Suprapubic skin (tissue), 4 donors: ENCODE data around the gene C18orf32. TPM values are rescaled to one million over a fixed set of nuclear protein-coding genes. Genes with fewer than 3 reads are reported as not detected.

ENCODE experiments used
- DNase-seq, 2 donors: peaks; one replicate each; pipeline ENCODE4 v3.0.0-alpha.2; 2019; ENCODE audit warnings: low spot score in 2 of 2
- H3K27ac ChIP-seq: fragments of 200-600 bp; sonication (generic); one replicate; pipeline ENCODE4 v1.5.1; 2019
- H3K27me3 ChIP-seq: fragments of 200-600 bp; sonication (generic); one replicate; pipeline ENCODE4 v1.5.1; 2019
- H3K36me3 ChIP-seq: fragments of 200-600 bp; sonication (generic); one replicate; pipeline ENCODE4 v1.5.1; 2019
- H3K4me1 ChIP-seq: fragments of 200-600 bp; sonication (generic); one replicate; pipeline ENCODE4 v1.5.1; 2019
- H3K4me3 ChIP-seq: fragments of 200-600 bp; sonication (generic); one replicate; pipeline ENCODE4 v1.5.1; 2019; ENCODE audit warnings: mild to moderate bottlenecking
- H3K9me3 ChIP-seq: fragments of 200-600 bp; sonication (generic); one replicate; pipeline ENCODE4 v1.5.1; 2019
- EP300 ChIP-seq: sonication (generic); formaldehyde crosslinking; IDR thresholded peaks from one replicate; pipeline ENCODE4 v1.6.1; 2017; ENCODE audit warnings: antibody characterized with exemption
- POLR2A ChIP-seq, 2 donors: fragments of 450-650 bp; IDR thresholded peaks; one replicate each; pipeline ENCODE4 v1.6.1; 2017; ENCODE audit warnings: antibody characterized with exemption in 2 of 2, mild to moderate bottlenecking in 2 of 2, moderate library complexity in 2 of 2
- POLR2AphosphoS5 ChIP-seq, 3 donors: sonication (generic); formaldehyde crosslinking; IDR thresholded peaks; one replicate each; pipeline ENCODE4 v1.6.1; 2017; ENCODE audit warnings: antibody characterized with exemption in 3 of 3
- WGBS: methylation state at CpG from one replicate; pipeline ENCODE4 v1.1.5; 2018; 5-methylcytosine and 5-hydroxymethylcytosine counted together
- total RNA-seq, 4 donors: library from RNA; depleted of rRNA; stranded (reverse); fragments of >200 nt; gene quantifications; one replicate each; pipeline ENCODE4 v1.1.0, GENCODE V29; 2016
- TF ChIP-seq, protein P1 (sequence below), 2 donors: fragments of 200-600 bp in 1 of 2; fragments of 450-650 bp in 1 of 2; sonication (generic) in 1 of 2; IDR thresholded peaks; one replicate each; pipeline ENCODE4 v1.5.1; 2016 to 2019; ENCODE audit warnings: antibody characterized with exemption in 2 of 2, mild to moderate bottlenecking in 1 of 2, moderate library complexity in 1 of 2

The C18orf32 gene
- total RNA-seq, 4 donors from 2014 or later = 17.4 to 36.4 (median 24.2) TPM

DNA sequence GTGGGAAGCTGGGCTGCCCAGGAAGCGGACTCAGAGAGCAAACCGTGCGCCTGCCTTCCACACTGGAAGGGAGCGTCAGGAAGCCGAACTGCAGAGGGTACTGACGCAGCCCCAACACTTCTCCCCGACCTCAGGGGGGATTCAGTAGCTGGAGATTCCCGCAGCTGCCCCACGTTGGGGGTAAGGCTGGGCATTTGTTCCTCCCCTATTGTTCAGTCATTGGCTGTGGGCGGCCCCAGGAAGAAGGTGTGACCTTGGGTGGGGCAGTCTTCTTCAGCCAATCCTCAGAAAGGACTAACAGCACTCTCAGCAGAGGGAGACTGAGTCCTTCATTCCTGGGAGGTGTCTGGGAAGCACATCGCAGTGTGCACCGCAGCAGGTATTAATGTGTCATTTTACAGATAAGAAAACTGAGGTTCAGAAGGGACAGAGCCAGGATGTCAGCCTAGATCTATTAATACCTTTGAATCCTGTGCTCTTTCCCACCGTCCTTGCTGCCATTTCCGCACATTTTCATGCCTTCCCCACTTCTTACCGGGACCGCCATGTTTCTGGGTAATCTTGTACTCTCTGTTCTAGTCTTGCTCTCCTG, 12.1 kb upstream of the C18orf32 start:
- no peak overlapping the region for H3K4me3 ChIP-seq

DNA sequence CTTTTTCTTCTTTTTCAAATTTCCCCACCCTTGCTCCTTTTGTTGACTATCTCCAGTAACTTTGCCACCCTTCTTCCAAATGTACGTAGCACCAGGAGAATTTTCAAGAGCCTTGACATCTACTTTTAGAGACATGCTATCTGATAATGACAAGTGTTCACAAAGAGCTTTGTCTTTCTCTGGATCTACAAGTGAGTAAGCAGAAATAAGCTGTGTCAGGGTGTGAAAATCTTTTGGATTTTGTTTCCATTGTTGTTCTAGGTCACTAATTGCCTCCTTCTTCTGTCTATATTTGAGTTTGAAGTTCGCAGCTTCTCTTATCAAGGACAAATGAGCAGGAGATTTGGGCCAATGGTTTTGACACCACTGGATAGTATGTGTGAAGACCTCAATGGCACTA, 8.4 kb upstream of the C18orf32 start:
- Histone ChIP-seq H3K27ac (no peak overlapping the region), H3K36me3 (peaks cover 1% of the 10 kb centered on the region), H3K4me3 (no peak overlapping the region), H3K27me3 (peaks cover 16% of the 10 kb centered on the region), H3K4me1 (peaks cover 11% of the 10 kb centered on the region), H3K9me3 (no peaks in the 10 kb centered on the region)
- TF ChIP-seq, protein P1, sequence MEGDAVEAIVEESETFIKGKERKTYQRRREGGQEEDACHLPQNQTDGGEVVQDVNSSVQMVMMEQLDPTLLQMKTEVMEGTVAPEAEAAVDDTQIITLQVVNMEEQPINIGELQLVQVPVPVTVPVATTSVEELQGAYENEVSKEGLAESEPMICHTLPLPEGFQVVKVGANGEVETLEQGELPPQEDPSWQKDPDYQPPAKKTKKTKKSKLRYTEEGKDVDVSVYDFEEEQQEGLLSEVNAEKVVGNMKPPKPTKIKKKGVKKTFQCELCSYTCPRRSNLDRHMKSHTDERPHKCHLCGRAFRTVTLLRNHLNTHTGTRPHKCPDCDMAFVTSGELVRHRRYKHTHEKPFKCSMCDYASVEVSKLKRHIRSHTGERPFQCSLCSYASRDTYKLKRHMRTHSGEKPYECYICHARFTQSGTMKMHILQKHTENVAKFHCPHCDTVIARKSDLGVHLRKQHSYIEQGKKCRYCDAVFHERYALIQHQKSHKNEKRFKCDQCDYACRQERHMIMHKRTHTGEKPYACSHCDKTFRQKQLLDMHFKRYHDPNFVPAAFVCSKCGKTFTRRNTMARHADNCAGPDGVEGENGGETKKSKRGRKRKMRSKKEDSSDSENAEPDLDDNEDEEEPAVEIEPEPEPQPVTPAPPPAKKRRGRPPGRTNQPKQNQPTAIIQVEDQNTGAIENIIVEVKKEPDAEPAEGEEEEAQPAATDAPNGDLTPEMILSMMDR (IDR thresholded peaks at IDR 0.05) = no peak
- no peak for TF ChIP-seq POLR2AphosphoS5 (IDR thresholded peaks at IDR 0.05)
- no peak for TF ChIP-seq POLR2A (IDR thresholded peaks at IDR 0.05)
- TF ChIP-seq EP300 = no peak
- no peak for DNase-seq
- 87% methylated on average over 2 of the region's 2 CpGs for WGBS

More for the DNA sequence above, 12.1 kb upstream of the C18orf32 start:
- Histone ChIP-seq H3K27me3 (peaks cover 27% of the 10 kb centered on the region), H3K36me3 (no peaks in the 10 kb centered on the region), H3K27ac (no peak overlapping the region), H3K4me1 (no peaks in the 10 kb centered on the region), H3K9me3 (no peaks in the 10 kb centered on the region)
- TF ChIP-seq EP300 (no peak), POLR2AphosphoS5 (IDR thresholded peaks at IDR 0.05) (no peak), POLR2A (IDR thresholded peaks at IDR 0.05) (no peak)
- TF ChIP-seq, protein P1 (IDR thresholded peaks at IDR 0.05) = no peak
- WGBS = 82% methylated on average over 16 of the region's 16 CpGs
- DNase-seq = no peak

DNA sequence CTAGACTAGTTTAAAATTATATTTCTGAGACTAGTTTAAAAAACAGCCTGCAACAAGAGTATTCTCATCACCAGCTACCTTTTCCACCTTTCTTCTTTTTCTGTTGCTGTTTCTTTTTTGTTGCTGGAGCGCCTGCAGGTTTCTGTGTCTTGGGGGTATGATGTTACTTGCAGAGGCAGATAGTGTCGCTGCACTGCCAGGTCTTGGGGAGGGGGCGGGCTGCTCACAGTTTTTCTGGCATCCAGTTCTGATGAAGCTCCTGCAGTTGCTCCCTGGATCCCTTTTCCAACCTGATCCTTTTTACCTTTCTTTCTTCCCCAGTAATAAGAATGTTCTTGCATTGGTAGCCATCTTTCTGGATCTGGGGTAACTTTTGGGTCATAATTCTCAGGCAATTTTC, 8.0 kb upstream of the C18orf32 start:
- Histone ChIP-seq H3K4me3 (no peak overlapping the region), H3K27ac (no peak overlapping the region), H3K9me3 (no peaks in the 10 kb centered on the region), H3K4me1 (peaks cover 14% of the 10 kb centered on the region), H3K27me3 (peaks cover 12% of the 10 kb centered on the region), H3K36me3 (peaks cover 6% of the 10 kb centered on the region)
- WGBS = 71% methylated on average over 3 of the region's 3 CpGs
- DNase-seq = no peak
- TF ChIP-seq POLR2AphosphoS5 (IDR thresholded peaks at IDR 0.05) (no peak), EP300 (no peak), POLR2A (IDR thresholded peaks at IDR 0.05) (no peak)
- TF ChIP-seq, protein P1 (IDR thresholded peaks at IDR 0.05) = no peak

DNA sequence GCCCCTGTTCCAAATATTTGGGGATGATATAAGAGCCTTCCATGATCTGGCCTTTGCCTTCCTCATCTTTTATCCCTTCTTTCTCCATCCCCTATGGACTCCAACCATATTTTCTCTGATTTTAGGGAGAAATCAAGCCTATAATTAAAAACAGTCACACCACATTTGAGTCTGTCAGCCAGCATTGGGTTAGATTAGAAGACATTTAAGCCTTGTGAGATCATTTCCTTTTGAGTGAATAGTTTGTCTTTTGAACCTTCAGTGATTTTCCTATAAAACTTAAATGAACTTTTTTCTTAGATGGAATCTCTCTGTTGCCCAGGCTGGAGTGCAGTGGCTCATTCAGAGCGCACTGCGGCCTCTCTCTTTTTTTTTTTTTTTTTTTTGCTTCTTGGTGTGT, 7.6 kb upstream of the C18orf32 start:
- Histone ChIP-seq H3K27ac (no peak overlapping the region), H3K9me3 (no peaks in the 10 kb centered on the region), H3K36me3 (peaks cover 10% of the 10 kb centered on the region), H3K4me1 (peaks cover 18% of the 10 kb centered on the region), H3K27me3 (peaks cover 7% of the 10 kb centered on the region), H3K4me3 (no peak overlapping the region)
- DNase-seq = no peak
- WGBS = 58% methylated on average over 2 of the region's 2 CpGs
- no peak for TF ChIP-seq POLR2A (IDR thresholded peaks at IDR 0.05)
- TF ChIP-seq EP300 = no peak
- TF ChIP-seq POLR2AphosphoS5 (IDR thresholded peaks at IDR 0.05) = no peak
- TF ChIP-seq, protein P1 (IDR thresholded peaks at IDR 0.05) = no peak

DNA sequence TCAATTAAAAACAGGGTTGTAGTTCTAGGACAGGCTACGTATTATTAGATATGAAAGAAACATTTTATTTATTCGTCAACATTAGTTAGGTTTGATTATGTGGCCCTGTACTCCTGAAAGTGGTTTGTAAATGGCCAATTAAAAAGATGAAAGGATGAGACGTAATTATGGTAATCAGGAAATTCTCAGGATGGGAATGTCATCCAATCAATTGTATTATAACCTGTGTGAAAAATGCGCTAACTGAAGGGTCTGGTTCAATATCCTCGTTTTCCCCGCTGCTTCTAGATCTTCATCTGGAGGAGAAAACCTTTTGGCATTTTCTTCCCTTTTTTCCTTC, 5.6 kb upstream of the C18orf32 start:
- H3K36me3 ChIP-seq = peaks cover 28% of the 10 kb centered on the region
- TF ChIP-seq POLR2AphosphoS5 (IDR thresholded peaks at IDR 0.05) (no peak), POLR2A (IDR thresholded peaks at IDR 0.05) (no peak), EP300 (no peak)
- TF ChIP-seq, protein P1 (IDR thresholded peaks at IDR 0.05) = no peak
- H3K27ac ChIP-seq = no peak overlapping the region
- DNase-seq = no peak
- no peak overlapping the region for H3K4me3 ChIP-seq
- WGBS = 55% methylated on average over 6 of the region's 6 CpGs
- no peaks in the 10 kb centered on the region for H3K9me3 ChIP-seq
- H3K4me1 ChIP-seq = peaks cover 20% of the 10 kb centered on the region
- H3K27me3 ChIP-seq = no peaks in the 10 kb centered on the region
